Measurements from ENCODE around the gene RALB.
"Not testable (repeated sequence)": the region's sequence is repeated elsewhere in the genome, so short reads cannot be mapped to it uniquely, and the experiment has no call there.

RALB gene

GRCh38 chr2:120224735-120225548, 27.7 kb upstream of the RALB start:
- DNase-seq (ENCODE audit: low read depth): no peak

DNA sequence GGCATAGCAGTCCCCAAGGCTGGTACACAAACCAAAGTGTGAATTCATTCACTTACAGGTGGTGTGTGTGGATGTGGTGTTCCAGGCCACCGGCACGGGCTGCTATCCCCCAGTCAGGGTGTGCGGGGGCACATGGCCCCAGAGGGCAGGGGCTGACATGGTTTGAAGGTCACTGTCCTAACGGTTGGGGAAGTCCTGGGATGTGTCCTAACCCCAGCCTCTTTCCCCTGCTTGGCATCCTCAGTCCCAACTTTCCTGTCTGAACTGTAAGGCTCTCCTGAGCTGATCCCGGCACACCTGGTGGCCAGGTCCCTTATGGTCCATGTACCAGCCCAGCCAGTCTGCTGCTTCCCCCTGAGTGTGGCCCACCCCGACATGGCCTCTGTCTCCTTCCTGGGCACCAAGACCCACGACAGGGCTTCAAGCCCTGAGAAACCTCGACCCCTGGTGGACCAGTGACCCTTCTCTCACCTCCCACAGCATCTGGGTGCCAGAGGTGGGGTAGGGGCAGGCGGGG, 27.0 kb upstream of the RALB start:
- no peak for DNase-seq (ENCODE audit: low read depth)

- no peak for DNase-seq (ENCODE audit: low read depth)
These were observed 26.3 kb upstream of the RALB start for GRCh38 chr2:120226316-120226715.

GRCh38 chr2:120227111-120227991, 25.3 kb upstream of the RALB start:
- DNase-seq (ENCODE audit: low read depth): peak; percentile 38

- DNase-seq (ENCODE audit: low read depth): no peak
These were observed 24.1 kb upstream of the RALB start for GRCh38 chr2:120228503-120228902.

DNA sequence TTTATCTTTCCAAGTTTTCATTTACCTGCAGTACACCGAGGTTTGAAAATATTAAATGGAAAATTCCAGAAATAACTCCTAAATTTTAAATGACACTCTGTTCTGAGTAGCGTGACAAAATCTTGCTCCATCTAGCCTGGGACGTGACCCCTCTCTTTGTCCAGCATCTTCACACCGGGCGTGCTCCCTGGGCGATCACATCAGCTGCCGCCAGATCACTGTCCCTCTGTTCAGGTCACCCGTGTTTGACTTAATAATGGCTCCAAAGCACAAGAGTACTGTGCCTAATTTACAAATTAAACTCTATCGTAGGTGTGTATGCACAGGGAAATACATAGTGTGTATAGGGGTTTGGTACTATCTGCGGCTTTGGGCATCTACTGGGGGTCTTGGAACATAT, 23.3 kb upstream of the RALB start:
- no peak for DNase-seq (ENCODE audit: low read depth)

- no peak for DNase-seq (ENCODE audit: low read depth)
These were observed 21.9 kb upstream of the RALB start for GRCh38 chr2:120230515-120231471.

GRCh38 chr2:120231564-120231973, 21.1 kb upstream of the RALB start:
- peak; percentile 52 for DNase-seq (ENCODE audit: low read depth)

DNA sequence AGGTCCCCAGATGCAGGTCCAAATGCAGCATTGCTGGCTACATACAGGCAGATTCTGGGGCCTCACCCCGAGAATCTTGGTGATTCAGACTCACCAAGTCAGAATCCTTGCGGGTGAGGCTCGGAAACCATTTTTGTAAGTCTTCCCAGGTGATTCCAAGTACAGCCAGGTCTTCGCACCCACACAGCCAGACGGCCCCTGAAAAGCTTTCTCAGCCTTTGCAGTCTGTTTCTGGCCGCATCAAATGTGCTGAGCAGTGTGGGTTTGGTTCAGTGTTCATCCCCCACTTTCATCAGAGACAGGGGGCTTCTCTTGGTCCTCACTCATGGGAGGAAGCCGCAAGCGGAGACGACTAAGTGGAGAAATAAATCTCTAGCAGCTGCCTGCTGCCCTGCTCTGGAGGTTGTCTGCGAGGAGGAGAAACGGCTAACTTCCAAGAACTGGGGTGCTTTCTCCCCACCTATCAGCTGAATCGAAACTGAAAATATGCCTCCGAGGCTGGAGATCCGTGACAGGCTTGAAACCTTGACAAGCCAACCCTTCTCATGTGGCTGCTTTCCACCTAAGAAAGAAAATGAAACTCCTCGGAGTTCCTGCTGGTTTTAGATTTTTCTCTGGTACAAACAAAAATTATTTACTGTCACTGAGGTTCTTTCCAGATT, 20.5 kb upstream of the RALB start:
- peak; percentile 76 for DNase-seq (ENCODE audit: low read depth)

DNA sequence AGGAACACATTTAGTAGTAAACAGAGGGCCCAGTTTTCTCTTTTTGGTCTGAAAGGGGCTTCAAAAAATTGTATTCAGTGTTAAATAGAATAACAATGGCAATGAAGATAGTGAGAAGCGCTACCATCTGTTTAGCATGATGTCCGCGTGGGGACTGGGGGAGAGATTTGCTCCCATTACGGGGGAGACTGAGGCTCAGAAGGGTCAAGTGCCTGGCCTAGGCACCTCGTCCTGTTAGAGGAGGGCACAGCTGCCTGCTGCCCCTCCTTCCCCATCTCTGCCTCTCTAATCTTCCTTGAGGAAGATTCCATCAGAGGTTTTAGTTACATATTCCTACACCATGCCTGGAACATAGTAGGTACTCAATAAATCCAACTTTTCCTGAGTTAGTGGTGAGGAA, 19.4 kb upstream of the RALB start:
- no peak for DNase-seq (ENCODE audit: low read depth)

DNA sequence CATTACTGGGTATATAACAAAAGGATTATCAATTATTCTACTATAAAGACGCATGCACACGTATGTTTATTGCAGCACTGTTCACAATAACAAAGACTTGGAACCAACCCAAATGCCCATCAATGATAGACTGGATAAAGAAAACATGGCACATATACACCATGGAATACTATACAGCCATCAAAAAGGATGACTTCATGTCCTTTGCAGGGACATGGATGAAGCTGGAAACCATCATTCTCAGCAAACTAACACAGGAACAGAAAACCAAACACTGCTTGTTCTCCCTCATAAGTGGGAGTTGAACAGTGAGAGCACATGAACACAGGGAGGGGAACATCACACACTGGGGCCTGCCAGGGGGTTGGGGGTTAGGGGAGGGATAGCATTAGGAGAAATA, 17.5 kb upstream of the RALB start:
- DNase-seq (ENCODE audit: low read depth): not testable (repeated sequence)

- no peak for DNase-seq (ENCODE audit: low read depth)
These were observed 17.0 kb upstream of the RALB start for GRCh38 chr2:120235681-120236080.

DNA sequence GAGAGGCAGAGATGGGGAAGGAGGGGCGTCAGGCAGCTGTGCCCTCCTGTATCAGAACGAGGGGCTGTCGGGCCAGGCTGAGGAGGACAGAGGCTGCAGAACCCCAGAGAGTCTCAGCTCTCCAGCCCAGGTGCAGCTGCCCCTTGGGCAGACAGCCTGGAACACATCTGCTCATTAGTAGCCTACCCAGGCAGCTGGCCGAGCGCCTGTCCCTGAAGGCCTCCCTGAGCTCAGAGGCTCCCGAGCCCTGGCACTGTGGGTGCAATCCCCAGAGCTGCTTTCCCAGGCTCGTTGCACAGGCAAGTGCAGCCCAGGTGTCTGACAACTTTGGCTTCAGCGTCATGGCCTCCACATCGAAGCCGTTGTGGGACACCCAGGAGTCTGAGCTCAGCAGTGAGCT, 16.3 kb upstream of the RALB start:
- DNase-seq (ENCODE audit: low read depth): no peak

- DNase-seq (ENCODE audit: low read depth): no peak
These were observed 15.9 kb upstream of the RALB start for GRCh38 chr2:120236791-120237190.

DNA sequence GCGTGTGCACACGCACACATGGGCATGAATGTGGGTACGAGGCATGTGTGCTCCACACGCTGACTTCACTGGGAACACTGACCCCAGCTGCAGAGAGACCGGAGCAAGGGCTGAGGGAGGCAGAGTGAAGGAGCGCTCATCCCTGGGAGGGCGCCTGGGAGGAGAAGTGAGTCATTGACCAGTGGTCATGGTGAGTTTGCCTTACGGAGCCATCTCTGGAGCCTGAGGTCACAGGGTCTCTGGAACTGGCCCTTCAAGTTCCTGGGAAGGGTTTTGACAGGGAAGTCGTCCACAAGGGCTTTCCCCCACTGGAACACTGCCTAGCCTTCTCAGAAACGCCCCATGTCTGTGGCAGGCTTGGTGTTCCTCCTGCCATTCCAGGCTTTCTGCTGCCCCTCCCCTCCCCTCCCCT, 15.2 kb upstream of the RALB start:
- no peak for DNase-seq (ENCODE audit: low read depth)

DNA sequence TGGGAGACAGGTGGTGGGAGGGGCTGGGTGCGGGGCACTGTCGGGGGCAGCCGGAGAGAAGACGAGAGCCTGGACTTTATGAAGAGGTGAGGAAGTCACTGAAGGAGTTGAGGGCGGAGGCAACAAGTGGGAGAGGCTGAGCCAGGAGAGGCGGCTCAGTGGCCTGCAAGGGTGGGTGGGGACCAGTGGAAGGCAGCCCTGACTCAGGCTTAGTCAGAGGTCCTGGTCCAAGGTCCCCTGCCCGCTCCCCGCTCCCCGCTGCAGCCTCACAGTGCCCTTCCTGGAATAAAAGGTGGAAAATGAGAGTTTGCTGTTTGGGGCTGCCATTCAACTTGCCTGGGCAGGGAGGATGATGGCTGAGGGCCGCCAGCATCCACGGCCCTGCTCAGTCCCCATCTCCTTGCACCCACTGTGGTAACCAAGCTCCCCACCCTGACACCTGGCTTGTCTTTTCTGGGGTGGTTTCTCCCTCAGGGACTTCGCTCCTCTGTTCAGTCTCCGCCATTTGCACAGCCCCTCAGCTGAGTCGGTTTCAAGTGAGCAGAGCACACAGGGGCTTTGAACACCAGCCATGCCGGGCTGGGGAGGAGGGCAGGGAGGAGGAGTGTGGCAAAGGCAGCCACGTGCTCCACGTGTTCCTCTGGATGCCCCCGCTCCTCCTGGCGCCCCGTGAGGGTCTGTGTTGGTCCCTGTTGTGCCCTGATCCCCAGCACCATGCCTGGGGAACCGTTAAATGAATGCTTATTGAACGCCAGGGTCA, 13.7 kb upstream of the RALB start:
- DNase-seq (ENCODE audit: low read depth): no peak

- no peak for DNase-seq (ENCODE audit: low read depth)
These were observed 13.0 kb upstream of the RALB start for GRCh38 chr2:120239488-120240287.

DNA sequence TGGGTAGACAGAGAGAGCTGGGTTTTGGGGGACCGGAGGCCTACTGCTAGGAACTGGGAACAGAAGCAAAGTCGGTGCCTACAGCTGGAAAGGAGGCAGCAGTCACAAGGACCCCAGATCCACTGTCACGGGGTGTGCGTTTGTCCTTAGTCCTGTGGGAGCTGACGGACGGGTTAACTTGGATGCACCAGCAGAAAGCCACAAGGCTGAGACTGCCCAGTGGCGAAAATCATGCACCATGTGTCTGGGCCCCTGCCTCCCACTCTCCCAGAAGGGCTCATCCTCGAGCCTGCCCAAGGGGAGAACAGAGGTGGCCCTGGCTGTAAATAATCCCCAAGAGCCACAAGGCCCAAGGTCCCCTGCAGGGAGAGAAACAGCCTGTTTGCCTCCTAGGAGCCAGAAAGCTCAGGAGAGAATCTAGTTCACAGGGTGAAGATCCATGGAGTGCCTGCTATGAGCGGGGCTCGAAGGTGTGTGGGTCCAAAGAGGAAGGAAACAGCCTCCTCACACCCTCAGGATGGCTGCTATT, 11.7 kb upstream of the RALB start:
- DNase-seq (ENCODE audit: low read depth): no peak

GRCh38 chr2:120241684-120242083, 11.0 kb upstream of the RALB start:
- DNase-seq (ENCODE audit: low read depth): no peak
